Dendritic cell treated with granulocyte-macrophage colony-stimulating factor and Interleukin-4, amounts not matched to agents 40 ng/mL and 50 ng/mL, for 4 days (primary cell): ENCODE data around the gene VIPR2.
"Not testable (repeated sequence)": the region's sequence is repeated elsewhere in the genome, so short reads cannot be mapped to it uniquely, and the experiment has no call there.

ENCODE experiments used
- H3K27ac Mint-ChIP-seq: one replicate; pipeline ENCODE4 v1.8.0; 2022; ENCODE audit warnings: mild to moderate bottlenecking, mixed read lengths
- H3K27me3 Mint-ChIP-seq: one replicate; pipeline ENCODE4 v1.8.0; 2022; ENCODE audit warnings: mild to moderate bottlenecking, mixed read lengths
- H3K36me3 Mint-ChIP-seq: one replicate; pipeline ENCODE4 v1.8.0; 2022; ENCODE audit warnings: low read depth, mixed read lengths
- H3K4me1 Mint-ChIP-seq: one replicate; pipeline ENCODE4 v1.8.0; 2022; ENCODE audit warnings: low read depth, mixed read lengths
- H3K4me3 Mint-ChIP-seq: one replicate; pipeline ENCODE4 v1.8.0; 2022; ENCODE audit warnings: mild to moderate bottlenecking, moderate library complexity, mixed read lengths
- H3K9me3 Mint-ChIP-seq: one replicate; pipeline ENCODE4 v1.8.0; 2022; ENCODE audit warnings: mixed read lengths
- intact Hi-C: fragments of 100-400 bp; cut with micrococcal nuclease; formaldehyde crosslinking; loops from one replicate; pipeline ENCODE4 v1.15.0; 2022

VIPR2 gene

DNA sequence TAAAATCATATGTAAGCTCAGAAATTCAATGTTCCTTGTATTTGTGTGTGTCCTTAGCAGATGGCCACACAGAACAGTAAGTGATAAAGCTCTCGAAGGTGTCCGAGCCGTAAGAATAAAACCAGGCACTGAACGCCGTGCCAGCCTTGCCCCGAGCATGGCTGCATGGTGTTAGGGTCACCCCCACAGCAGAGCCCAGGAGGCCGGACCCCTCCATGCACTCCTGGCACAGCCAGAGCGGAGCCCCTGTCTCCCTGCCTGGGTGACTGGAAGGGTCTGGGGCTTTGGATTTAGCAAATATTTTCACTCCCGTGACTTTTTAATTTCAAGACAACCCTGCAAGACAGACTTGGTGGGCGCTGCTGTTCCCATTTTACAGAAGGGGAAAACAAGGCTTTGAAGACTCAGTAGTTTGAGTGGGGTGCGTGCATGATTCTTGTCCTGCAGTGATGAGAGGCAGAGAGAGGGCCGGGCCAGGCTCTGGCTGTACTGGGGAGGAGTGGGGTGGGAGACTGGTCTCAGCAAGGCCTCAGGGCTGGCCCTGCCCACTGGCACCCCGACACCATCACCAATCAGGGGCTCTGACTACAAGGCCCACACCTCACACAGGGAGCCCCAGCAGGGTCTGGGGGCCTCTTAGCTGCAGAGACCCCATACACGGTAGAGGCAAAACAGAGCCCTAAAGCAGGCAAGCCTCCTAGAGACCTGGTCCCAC is 39.4 kb downstream of the VIPR2 start:
- Mint-ChIP-seq H3K27ac (no peak overlapping the region), H3K36me3 (no peaks in the 10 kb centered on the region), H3K4me3 (no peak overlapping the region), H3K9me3 (peaks cover 21% of the 10 kb centered on the region), H3K27me3 (peaks cover 3% of the 10 kb centered on the region), H3K4me1 (no peaks in the 10 kb centered on the region)
- intact Hi-C loops: no loop called here

DNA sequence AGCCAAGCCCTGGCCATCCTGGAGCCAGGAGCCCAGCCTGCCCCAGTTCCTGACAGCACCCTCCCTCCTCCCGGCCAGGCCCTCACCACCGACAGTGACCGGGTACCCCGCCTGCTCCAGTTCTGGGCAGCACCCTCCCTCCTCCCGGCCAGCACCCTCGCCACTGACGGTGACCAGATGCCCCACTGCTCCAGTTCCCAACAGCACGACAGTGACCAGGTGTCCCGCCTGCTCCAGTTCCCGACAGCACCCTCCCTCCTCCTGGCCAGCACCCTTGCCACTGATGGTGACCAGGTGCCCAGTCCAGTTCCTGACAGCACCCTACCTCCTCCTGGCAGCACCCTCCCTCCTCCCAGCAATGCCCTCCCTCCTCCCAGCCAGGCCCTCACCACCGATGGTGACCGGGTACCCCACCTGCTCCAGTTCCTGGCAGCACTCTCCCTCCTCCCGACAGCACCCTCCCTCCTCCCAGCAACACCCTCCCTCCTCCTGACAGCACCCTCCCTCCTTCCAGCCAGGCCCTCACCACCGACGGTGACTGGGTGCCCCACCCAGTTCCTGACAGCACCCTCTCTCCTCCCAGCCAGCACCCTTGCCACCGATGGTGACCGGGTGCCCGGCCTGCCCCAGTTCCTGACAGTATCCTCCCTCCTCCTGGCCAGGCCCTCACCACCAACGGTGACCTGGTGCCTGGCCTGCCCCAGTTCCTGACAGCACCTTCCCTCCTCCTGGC is 40.3 kb downstream of the VIPR2 start:
- intact Hi-C loops: no loop called here
- no peaks in the 10 kb centered on the region for H3K27me3 Mint-ChIP-seq
- H3K27ac Mint-ChIP-seq: no peak overlapping the region
- peaks cover 22% of the 10 kb centered on the region for H3K9me3 Mint-ChIP-seq
- H3K4me1 Mint-ChIP-seq: no peaks in the 10 kb centered on the region
- H3K36me3 Mint-ChIP-seq: no peaks in the 10 kb centered on the region
- H3K4me3 Mint-ChIP-seq: no peak overlapping the region

DNA sequence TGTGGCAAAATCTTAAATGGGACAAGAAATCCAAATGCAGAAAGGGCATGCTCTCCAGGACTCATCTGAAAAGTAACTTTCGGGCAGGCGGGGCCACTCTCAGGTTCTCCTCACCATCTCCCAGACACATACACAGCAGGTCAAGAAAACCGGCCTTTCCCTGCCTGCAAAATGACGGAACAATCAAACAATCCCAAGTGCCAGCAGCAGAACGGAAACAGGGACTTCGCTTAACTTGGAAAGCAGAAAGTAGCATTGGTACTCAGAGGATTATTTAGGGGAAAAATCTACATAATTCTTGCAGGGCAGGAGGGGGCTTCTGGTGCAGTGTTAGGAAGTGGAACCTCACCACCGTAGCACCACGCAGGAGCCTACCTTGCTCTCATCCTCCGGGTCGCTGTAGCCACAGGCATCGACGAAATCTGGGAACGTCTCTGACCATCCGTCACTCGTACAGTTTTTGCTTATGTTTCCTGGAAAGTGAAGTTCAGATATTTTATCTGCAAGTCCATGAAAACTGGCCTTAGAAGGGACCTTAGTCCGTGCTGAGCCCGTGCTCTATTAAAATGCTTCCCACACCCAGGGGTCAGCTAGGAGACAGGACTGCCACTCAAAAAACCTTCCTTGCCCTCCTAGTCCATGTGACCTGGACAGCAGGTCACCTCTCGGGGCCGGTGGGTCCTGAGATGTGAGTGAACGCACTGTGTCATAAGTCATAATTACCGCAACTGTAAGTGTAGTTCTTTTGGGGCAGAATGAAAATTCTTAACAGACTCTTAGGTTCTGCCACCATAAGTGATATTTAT is 41.1 kb downstream of the VIPR2 start:
- Mint-ChIP-seq H3K4me3 (no peak overlapping the region), H3K9me3 (peaks cover 22% of the 10 kb centered on the region), H3K4me1 (no peaks in the 10 kb centered on the region), H3K36me3 (no peaks in the 10 kb centered on the region), H3K27me3 (no peaks in the 10 kb centered on the region), H3K27ac (no peak overlapping the region)
- intact Hi-C loops: no loop called here

DNA sequence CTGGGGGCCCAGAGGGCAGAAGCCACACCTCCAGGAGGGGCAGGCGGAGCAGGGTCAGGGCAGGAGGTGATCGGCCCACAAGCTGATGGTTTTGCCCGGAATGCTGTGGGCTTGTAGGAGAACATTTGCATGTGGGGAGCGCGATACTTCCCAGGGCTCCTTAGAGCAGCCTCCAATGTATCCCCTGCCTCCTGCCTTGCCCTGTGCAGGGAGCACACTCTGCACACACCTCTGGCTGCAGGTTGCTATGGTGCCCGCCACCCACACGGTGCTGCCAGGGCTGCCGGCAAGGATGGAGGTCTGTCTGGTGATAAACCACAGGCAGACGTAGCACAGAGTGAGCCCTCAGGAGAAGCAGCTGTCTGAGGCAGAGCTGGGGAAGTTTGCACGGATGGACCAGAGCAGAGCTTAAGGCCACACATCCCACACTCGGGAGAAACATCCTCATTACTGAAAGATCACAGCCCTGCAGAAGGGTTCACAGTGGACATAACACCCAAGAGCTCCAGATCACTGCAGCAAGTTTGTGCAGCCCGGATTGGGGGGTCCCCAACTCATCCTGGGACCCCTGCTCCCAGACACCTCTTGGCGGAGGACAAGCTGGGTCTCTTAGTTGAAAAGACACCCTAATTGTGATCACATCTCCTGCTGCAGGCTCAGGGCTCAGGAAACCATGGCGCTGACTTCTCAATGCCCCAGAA is 41.8 kb downstream of the VIPR2 start:
- Mint-ChIP-seq H3K4me3 (no peak overlapping the region), H3K4me1 (no peaks in the 10 kb centered on the region), H3K27me3 (no peaks in the 10 kb centered on the region), H3K36me3 (no peaks in the 10 kb centered on the region), H3K27ac (no peak overlapping the region), H3K9me3 (peaks cover 22% of the 10 kb centered on the region)
- intact Hi-C loops: no loop called here

DNA sequence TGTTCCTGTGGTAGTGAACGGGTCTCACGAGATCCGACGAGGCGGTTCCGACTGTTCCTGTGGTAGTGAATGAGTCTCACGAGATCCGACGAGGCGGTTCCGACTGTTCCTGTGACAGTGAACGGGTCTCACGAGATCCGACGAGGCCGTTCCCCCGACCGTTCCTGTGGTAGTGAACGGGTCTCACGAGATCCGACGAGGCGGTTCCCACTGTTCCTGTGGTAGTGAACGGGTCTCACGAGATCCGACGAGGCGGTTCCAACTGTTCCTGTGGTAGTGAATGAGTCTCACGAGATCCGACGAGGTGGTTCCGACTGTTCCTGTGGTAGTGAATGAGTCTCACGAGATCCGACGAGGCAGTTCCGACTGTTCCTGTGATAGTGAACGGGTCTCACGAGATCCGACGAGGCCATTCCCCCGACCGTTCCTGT is 43.0 kb downstream of the VIPR2 start:
- intact Hi-C loops, H3K27ac Mint-ChIP-seq, H3K36me3 Mint-ChIP-seq, H3K4me1 Mint-ChIP-seq, H3K4me3 Mint-ChIP-seq, H3K27me3 Mint-ChIP-seq: not testable (repeated sequence)
- H3K9me3 Mint-ChIP-seq: peaks cover 22% of the 10 kb centered on the region

DNA sequence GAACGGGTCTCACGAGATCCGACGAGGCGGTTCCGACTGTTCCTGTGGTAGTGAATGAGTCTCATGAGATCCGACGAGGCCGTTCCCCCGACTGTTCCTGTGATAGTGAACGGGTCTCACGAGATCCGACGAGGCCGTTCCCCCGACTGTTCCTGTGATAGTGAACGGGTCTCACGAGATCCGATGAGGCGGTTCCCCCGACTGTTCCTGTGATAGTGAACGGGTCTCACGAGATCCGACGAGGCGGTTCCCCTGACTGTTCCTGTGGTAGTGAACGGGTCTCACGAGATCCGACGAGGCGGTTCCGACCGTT is 43.6 kb downstream of the VIPR2 start:
- H3K4me1 Mint-ChIP-seq, H3K27me3 Mint-ChIP-seq, H3K36me3 Mint-ChIP-seq, intact Hi-C loops, H3K4me3 Mint-ChIP-seq, H3K27ac Mint-ChIP-seq: not testable (repeated sequence)
- peaks cover 22% of the 10 kb centered on the region for H3K9me3 Mint-ChIP-seq

DNA sequence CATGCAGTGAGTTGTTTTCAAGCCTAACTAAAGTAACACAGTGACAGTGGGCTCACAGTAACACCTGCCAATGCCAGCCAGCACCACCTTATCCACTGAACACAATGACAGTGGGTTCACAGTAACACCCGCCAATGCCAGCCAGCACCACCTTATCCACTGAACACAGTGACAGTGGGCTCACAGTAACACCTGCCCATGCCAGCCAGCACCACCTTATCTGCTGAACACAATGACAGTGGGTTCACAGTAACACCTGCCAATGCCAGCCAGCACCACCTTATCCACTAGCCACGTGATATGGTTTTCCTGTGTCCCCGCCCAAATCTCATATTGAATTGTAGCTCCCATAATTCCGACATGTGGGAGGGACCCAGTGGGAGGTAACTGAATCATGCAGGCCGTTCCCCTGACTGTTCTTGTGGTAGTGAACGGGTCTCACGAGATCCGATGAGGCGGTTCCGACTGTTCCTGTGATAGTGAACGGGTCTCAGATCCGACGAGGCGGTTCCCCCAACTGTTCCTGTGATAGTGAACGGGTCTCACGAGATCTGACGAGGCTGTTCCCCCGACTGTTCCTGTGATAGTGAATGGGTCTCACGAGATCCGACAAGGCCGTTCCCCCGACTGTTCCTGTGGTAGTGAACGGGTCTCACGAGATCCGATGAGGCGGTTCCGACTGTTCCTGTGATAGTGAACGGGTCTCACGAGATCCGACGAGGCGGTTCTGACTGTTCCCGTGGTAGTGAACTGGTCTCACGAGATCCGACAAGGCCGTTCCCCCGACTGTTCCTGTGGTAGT is 44.2 kb downstream of the VIPR2 start:
- H3K27me3 Mint-ChIP-seq, intact Hi-C loops, H3K4me3 Mint-ChIP-seq, H3K36me3 Mint-ChIP-seq, H3K4me1 Mint-ChIP-seq, H3K27ac Mint-ChIP-seq: not testable (repeated sequence)
- peaks cover 22% of the 10 kb centered on the region for H3K9me3 Mint-ChIP-seq

DNA sequence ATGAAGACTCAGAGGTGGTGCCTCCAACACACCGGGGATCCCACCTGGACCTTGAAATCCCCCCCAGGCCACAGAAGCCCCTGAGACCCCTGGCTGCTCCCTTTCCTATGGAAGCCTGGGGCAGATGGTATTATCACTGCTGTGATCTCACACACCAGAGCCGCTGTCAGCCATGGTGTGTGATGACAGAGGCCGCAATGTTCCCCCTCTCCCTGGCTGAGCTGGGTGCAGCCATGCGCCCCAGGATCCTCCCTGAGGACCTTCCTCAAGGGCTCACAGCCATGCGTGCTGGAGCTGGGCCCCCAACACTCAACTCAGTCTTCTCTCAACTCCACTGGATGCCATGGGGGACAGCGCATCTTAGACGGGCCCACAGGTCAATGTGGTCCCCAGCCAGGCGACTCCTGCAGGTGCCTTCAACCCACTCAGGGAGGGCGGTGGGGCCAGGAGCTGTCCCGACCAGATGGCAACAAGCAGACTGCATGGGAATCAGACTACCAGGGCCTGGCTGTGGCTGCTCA is 44.9 kb downstream of the VIPR2 start:
- intact Hi-C loops: no loop called here
- no peak overlapping the region for H3K4me3 Mint-ChIP-seq
- H3K4me1 Mint-ChIP-seq: no peaks in the 10 kb centered on the region
- H3K27ac Mint-ChIP-seq: no peak overlapping the region
- H3K27me3 Mint-ChIP-seq: no peaks in the 10 kb centered on the region
- H3K36me3 Mint-ChIP-seq: no peaks in the 10 kb centered on the region
- H3K9me3 Mint-ChIP-seq: peaks cover 22% of the 10 kb centered on the region

DNA sequence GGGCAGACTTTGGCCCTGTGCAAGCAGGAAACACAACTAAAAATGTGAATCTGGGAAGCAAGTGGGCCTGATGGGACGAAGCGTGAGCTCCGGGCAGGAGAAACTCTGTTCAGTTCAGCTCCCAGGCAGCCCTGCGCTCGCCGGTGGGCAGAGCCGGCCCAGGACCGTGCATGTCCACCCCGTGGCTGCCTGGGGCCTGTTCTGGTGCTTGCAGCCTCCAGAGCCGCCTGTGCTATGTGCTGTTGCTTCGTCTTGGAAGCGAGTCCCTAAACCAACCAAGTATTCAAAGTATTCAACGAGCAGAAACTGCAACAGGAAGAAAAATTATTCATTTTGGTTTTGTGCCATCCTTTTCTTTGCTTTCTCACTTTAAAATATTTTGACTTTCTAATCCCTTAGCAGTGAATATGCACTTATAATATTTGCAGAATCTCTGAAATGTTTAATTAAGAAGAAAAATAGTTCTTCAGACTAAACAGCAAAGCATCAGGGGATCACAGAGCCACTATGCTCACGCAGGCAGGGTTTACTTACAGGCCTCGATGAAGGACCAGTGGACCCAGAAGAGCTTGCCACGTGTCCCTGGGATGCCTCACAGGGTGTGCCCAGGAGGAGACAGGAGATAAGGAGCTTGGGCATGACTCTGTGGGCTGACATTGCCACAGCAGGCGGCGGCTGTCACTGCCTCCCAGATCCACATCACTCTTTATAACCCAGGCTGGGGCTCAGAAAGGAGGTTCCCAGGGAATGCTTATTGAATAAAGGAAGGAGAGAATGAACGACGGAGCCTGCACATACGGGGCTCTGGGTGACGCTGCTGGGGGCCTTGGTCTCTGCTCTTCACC is 45.6 kb downstream of the VIPR2 start:
- Mint-ChIP-seq H3K27ac (no peak overlapping the region), H3K9me3 (peaks cover 22% of the 10 kb centered on the region), H3K27me3 (no peaks in the 10 kb centered on the region), H3K4me1 (no peaks in the 10 kb centered on the region), H3K36me3 (no peaks in the 10 kb centered on the region), H3K4me3 (no peak overlapping the region)
- intact Hi-C loops: no loop called here

DNA sequence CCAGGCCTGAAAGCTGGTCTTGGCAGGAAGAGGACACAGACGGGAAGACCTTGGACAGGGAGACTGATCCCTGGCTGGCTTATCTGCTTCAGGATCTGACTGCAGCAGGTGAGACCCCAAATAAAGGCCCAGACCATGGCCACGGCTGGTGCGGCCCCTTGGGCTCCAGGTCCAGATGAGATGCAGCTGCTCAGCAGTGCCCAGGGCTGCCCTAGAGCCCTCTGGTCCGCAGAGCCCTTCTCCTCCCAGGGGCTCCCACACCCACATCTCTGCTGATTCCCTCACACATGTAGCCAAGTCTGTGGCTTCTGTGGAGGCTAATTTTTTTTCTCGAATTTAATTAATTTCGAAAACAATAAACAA is 46.3 kb downstream of the VIPR2 start:
- H3K36me3 Mint-ChIP-seq: no peaks in the 10 kb centered on the region
- no peaks in the 10 kb centered on the region for H3K27me3 Mint-ChIP-seq

DNA sequence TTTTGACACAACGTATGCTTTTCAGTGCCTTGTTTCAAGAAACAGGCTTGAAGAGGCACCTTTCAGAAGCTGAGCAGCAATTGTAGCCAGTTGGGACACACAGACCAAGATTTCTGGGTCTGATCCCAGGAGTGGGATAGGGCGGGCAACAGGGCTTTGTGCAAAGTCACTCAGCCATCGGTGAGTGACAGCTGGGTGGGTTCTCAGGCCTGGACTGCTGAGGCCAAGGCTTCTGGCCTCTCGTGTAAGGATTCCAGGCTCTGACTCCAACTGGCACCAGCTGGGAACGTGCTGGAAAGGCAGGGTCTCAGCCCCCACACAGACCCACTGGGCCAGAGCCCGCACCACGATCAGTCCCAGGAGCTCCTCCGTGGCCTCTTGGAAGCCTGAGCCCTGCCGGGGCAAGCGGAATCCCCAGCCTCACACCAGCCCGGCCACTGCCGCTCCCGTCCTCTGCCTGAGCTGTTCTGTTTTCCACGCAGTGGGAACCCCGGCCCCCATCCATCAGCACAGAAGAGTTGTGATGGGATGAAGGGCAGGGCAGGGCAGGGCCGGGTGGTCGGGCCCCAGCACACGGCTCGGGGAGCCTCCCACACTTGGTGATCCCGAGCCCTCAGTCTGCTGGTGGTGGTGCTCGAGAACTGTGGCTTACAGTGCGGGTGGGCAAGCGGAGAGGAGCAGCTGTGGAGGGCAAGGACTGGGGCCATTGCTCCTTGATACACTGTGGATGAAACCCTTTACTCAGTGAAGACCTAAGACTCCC is 46.8 kb downstream of the VIPR2 start:
- Mint-ChIP-seq H3K9me3 (peaks cover 22% of the 10 kb centered on the region), H3K4me3 (no peak overlapping the region), H3K27me3 (no peaks in the 10 kb centered on the region), H3K27ac (no peak overlapping the region), H3K36me3 (no peaks in the 10 kb centered on the region), H3K4me1 (no peaks in the 10 kb centered on the region)
- intact Hi-C loops: no loop called here

More for the DNA sequence above, 46.3 kb downstream of the VIPR2 start:
- Mint-ChIP-seq H3K27ac (no peak overlapping the region), H3K4me3 (no peak overlapping the region), H3K9me3 (peaks cover 22% of the 10 kb centered on the region), H3K4me1 (no peaks in the 10 kb centered on the region)
- intact Hi-C loops: no loop called here
